ENCODE measurements around the gene EPM2A. TPM values are rescaled to one million over a fixed set of nuclear protein-coding genes. Genes with fewer than 3 reads are reported as not detected.

Gene EPM2A
- total and polyA plus RNA-seq, 2 experiments from 2014 or later: 3.7 to 17.8 TPM

- ATAC-seq (no peak), DNase-seq (ENCODE audit: low spot score) (no peak)
- H3K27me3 Mint-ChIP-seq (ENCODE audit: insufficient read depth, low read depth, poor library complexity): no peaks in the 10 kb centered on the region
- Histone ChIP-seq H4K20me1 (replicated peaks; ENCODE audit: insufficient read depth) (no peaks in the 10 kb centered on the region), H3K27ac (ENCODE audit: low read depth) (no peak overlapping the region), H3K27me3 (ENCODE audit: insufficient read depth) (no peaks in the 10 kb centered on the region), H3K4me2 (no peak overlapping the region), H3K9me2 (ENCODE audit: insufficient read depth) (0 out of 2 replicates have a peak, but pooled peaks cover 3% of the 10 kb centered on the region), H2AFZ (no peak overlapping the region), H3K4me3 (no peak overlapping the region), H3K79me2 (replicated peaks; ENCODE audit: insufficient read depth) (peaks cover 6% of the 10 kb centered on the region), H3K4me1 (ENCODE audit: insufficient read depth) (no peaks in the 10 kb centered on the region), H3K36me3 (ENCODE audit: insufficient read depth) (no peaks in the 10 kb centered on the region), H3F3A (replicated peaks; ENCODE audit: low read depth) (no peaks in the 10 kb centered on the region)
- TF ChIP-seq ZNF462 (CRISPR knock-in tag; IDR thresholded peaks at IDR 0.05): no peak
- no peak for TF ChIP-seq STAT1 (IDR thresholded peaks at IDR 0.05; ENCODE audit: unreplicated experiment)
- TF ChIP-seq ZNF331 (CRISPR knock-in tag; IDR thresholded peaks at IDR 0.05; ENCODE audit: low read depth): no peak
- no peak for TF ChIP-seq ETS1 (IDR thresholded peaks at IDR 0.05)
- no peak for TF ChIP-seq EZH2phosphoT487 (IDR thresholded peaks at IDR 0.05; ENCODE audit: unreplicated experiment)
- no peak for TF ChIP-seq NANOG (IDR thresholded peaks at IDR 0.05; ENCODE audit: borderline replicate concordance)
- no peak for TF ChIP-seq CREB1 (CRISPR knock-in tag; IDR thresholded peaks at IDR 0.05; ENCODE audit: low read depth)
- no peak for TF ChIP-seq EZH2 (IDR thresholded peaks at IDR 0.05; ENCODE audit: low read depth, unreplicated experiment)
- no peak overlapping the region for H3K27ac Mint-ChIP-seq
- H3K36me3 Mint-ChIP-seq (ENCODE audit: low read depth): peaks cover 20% of the 10 kb centered on the region; the same call in 2 of the 3 replicates
- H3K9me3 Mint-ChIP-seq: peaks cover 5% of the 10 kb centered on the region; the same call in 2 of the 3 replicates
- no peak overlapping the region for H3K4me3 Mint-ChIP-seq
- H3K4me1 Mint-ChIP-seq: no peaks in the 10 kb centered on the region
Observed at GRCh38 chr6:145723646-145724045, 11.7 kb downstream of the EPM2A start.
